ENCODE measurements around the gene SLC17A8. TPM values are rescaled to one million over a fixed set of nuclear protein-coding genes. Genes with fewer than 3 reads are reported as not detected.

SLC17A8 gene
- total and polyA plus RNA-seq, 2 experiments from 2014 or later = not detected

GRCh38 chr12:100345020-100345767 lies 11.7 kb upstream of the SLC17A8 start:
- Histone ChIP-seq H3K9me3 (ENCODE audit: low read depth) (no peaks in the 10 kb centered on the region), H3K4me3 (no peak overlapping the region), H3K36me3 (peaks cover 5% of the 10 kb centered on the region), H3K27ac (no peak overlapping the region), H3K27me3 (no peaks in the 10 kb centered on the region), H3K4me1 (ENCODE audit: low read depth) (no peaks in the 10 kb centered on the region)
- TF ChIP-seq CTCF (IDR thresholded peaks at IDR 0.05; ENCODE audit: low read depth, low read length) = no peak
- DNase-seq (ENCODE audit: low read depth in 1 of 2, low spot score in 1 of 2) = no peak

GRCh38 chr12:100346660-100347059 lies 10.2 kb upstream of the SLC17A8 start:
- Histone ChIP-seq H3K27me3 (no peaks in the 10 kb centered on the region), H3K4me3 (no peak overlapping the region), H3K4me1 (ENCODE audit: low read depth) (no peaks in the 10 kb centered on the region), H3K9me3 (ENCODE audit: low read depth) (no peaks in the 10 kb centered on the region), H3K27ac (no peak overlapping the region), H3K36me3 (no peaks in the 10 kb centered on the region)
- peak in 1 of 2 donors; percentile 32 for DNase-seq (ENCODE audit: low read depth in 1 of 2, low spot score in 1 of 2)
- no peak for TF ChIP-seq CTCF (IDR thresholded peaks at IDR 0.05; ENCODE audit: low read depth, low read length)

- peak; percentile 39 for TF ChIP-seq CTCF (IDR thresholded peaks at IDR 0.05; ENCODE audit: low read depth, low read length)
- Histone ChIP-seq H3K9me3 (ENCODE audit: low read depth) (no peaks in the 10 kb centered on the region), H3K4me3 (no peak overlapping the region), H3K27ac (no peak overlapping the region), H3K27me3 (no peaks in the 10 kb centered on the region), H3K4me1 (ENCODE audit: low read depth) (no peaks in the 10 kb centered on the region), H3K36me3 (no peaks in the 10 kb centered on the region)
- peak in 1 of 2 donors; percentile 55 for DNase-seq (ENCODE audit: low read depth in 1 of 2, low spot score in 1 of 2)
Observed at GRCh38 chr12:100348657-100349454, 8.0 kb upstream of the SLC17A8 start.

- H3K27me3 ChIP-seq = peaks cover 2% of the 10 kb centered on the region
- no peak overlapping the region for H3K27ac ChIP-seq
- no peaks in the 10 kb centered on the region for H3K4me1 ChIP-seq (ENCODE audit: low read depth)
- no peaks in the 10 kb centered on the region for H3K36me3 ChIP-seq
- H3K4me3 ChIP-seq = no peak overlapping the region
- TF ChIP-seq CTCF (IDR thresholded peaks at IDR 0.05; ENCODE audit: low read depth, low read length) = no peak
- no peak for DNase-seq (ENCODE audit: low read depth in 1 of 2, low spot score in 1 of 2)
- no peaks in the 10 kb centered on the region for H3K9me3 ChIP-seq (ENCODE audit: low read depth)
Observed at GRCh38 chr12:100359248-100359647, 2.4 kb downstream of the SLC17A8 start.

- H3K4me1 ChIP-seq (ENCODE audit: low read depth) = no peaks in the 10 kb centered on the region
- no peak for TF ChIP-seq CTCF (IDR thresholded peaks at IDR 0.05; ENCODE audit: low read depth, low read length)
- H3K27me3 ChIP-seq = peaks cover 2% of the 10 kb centered on the region
- H3K4me3 ChIP-seq = no peak overlapping the region
- DNase-seq (ENCODE audit: low read depth in 1 of 2, low spot score in 1 of 2) = peak in 1 of 2 donors; percentile 19
- H3K27ac ChIP-seq = no peak overlapping the region
- no peaks in the 10 kb centered on the region for H3K9me3 ChIP-seq (ENCODE audit: low read depth)
- no peaks in the 10 kb centered on the region for H3K36me3 ChIP-seq
Observed at GRCh38 chr12:100359822-100360221, 2.9 kb downstream of the SLC17A8 start.
